GM04503 (cell line): ENCODE measurements around the gene MEIKIN.

ENCODE experiments used
- DNase-seq: peaks from one replicate; pipeline ENCODE4 v3.0.0-alpha.2; 2012; ENCODE audit warnings: low read depth

The MEIKIN gene

GRCh38 chr5:131973089-131973712 is 27.7 kb upstream of the MEIKIN start:
- no peak for DNase-seq

GRCh38 chr5:131968396-131968954 is 23.0 kb upstream of the MEIKIN start:
- DNase-seq, result peak; percentile 4

GRCh38 chr5:131966551-131966950 is 21.1 kb upstream of the MEIKIN start:
- no peak for DNase-seq

GRCh38 chr5:131965826-131966415 is 20.5 kb upstream of the MEIKIN start:
- no peak for DNase-seq

GRCh38 chr5:131959906-131960305 is 14.4 kb upstream of the MEIKIN start:
- no peak for DNase-seq

- DNase-seq, result no peak
Measured at GRCh38 chr5:131959136-131959535, 13.7 kb upstream of the MEIKIN start.

- no peak for DNase-seq
Measured at GRCh38 chr5:131957721-131958441, 12.4 kb upstream of the MEIKIN start.

- no peak for DNase-seq
Measured at GRCh38 chr5:131953969-131954368, 8.5 kb upstream of the MEIKIN start.

GRCh38 chr5:131952301-131952857 is 6.9 kb upstream of the MEIKIN start:
- no peak for DNase-seq

- DNase-seq, result no peak
Measured at GRCh38 chr5:131950706-131951105, 5.2 kb upstream of the MEIKIN start.

GRCh38 chr5:131947445-131947844 is 2.0 kb upstream of the MEIKIN start:
- no peak for DNase-seq

- no peak for DNase-seq
Measured at GRCh38 chr5:131944702-131945550, 537 bp downstream of the MEIKIN start.

GRCh38 chr5:131943916-131944315 is 1.5 kb downstream of the MEIKIN start:
- DNase-seq, result no peak

GRCh38 chr5:131942016-131942415 is 3.4 kb downstream of the MEIKIN start:
- no peak for DNase-seq

- no peak for DNase-seq
Measured at GRCh38 chr5:131939690-131940345, 5.6 kb downstream of the MEIKIN start.

GRCh38 chr5:131932235-131932634 is 13.2 kb downstream of the MEIKIN start:
- no peak for DNase-seq

GRCh38 chr5:131928957-131929356 is 16.5 kb downstream of the MEIKIN start:
- no peak for DNase-seq

- DNase-seq, result no peak
Measured at GRCh38 chr5:131926168-131926567, 19.3 kb downstream of the MEIKIN start.

- DNase-seq, result no peak
Measured at GRCh38 chr5:131916481-131916880, 29.0 kb downstream of the MEIKIN start.

GRCh38 chr5:131914472-131914871 is 31.0 kb downstream of the MEIKIN start:
- no peak for DNase-seq

GRCh38 chr5:131913603-131914002 is 31.9 kb downstream of the MEIKIN start:
- no peak for DNase-seq
